H1 (cell line): ENCODE data around the gene ELFN2.

Experiments
- CHD7 ChIP-seq: fragments of 300-600 bp; sonication (generic); IDR thresholded peaks from 2 replicates; pipeline ENCODE4 v1.7.1; 2012; ENCODE audit warnings: low read length, moderate library complexity, mild to moderate bottlenecking, inconsistent platforms; ENCODE audit not compliant: insufficient replicate concordance
- CTCF ChIP-seq, 3 experiments: IDR thresholded peaks; 1 replicate in 2 of 3; 2 replicates in 1 of 3; pipeline versions ENCODE4 v1.5.1 to v1.6.1; 2011; ENCODE audit warnings: low read length in 3 of 3, mild to moderate bottlenecking in 3 of 3, inconsistent platforms in 2 of 3, low read depth in 1 of 3, moderate library complexity in 1 of 3; ENCODE audit not compliant: insufficient read depth in 1 of 3; ENCODE audit errors: control extremely low read depth in 1 of 3
- E2F6 ChIP-seq: IDR thresholded peaks from 2 replicates; pipeline ENCODE4 v1.6.1; 2012; ENCODE audit warnings: inconsistent platforms
- EZH2 ChIP-seq: fragments of 200-600 bp; sonication (generic); IDR thresholded peaks from 2 replicates; pipeline ENCODE4 v1.7.1; 2012; ENCODE audit warnings: low read depth, mild to moderate bottlenecking, moderate library complexity, low read length, inconsistent platforms; ENCODE audit not compliant: severe bottlenecking
- GABPA ChIP-seq: IDR thresholded peaks from 2 replicates; pipeline ENCODE4 v1.6.1; 2011; ENCODE audit warnings: mild to moderate bottlenecking, low read length, moderate library complexity, borderline replicate concordance; ENCODE audit not compliant: insufficient read depth
- HDAC2 ChIP-seq, 2 experiments: fragments of 300-600 bp in 1 of 2; sonication (generic) in 1 of 2; IDR thresholded peaks; 2 replicates each; pipeline ENCODE4 v1.6.1; 2011 to 2012; ENCODE audit warnings: low read depth in 2 of 2, low read length in 2 of 2, mild to moderate bottlenecking in 2 of 2, moderate library complexity in 2 of 2, borderline replicate concordance in 1 of 2, inconsistent platforms in 1 of 2
- JUND ChIP-seq: IDR thresholded peaks from 2 replicates; pipeline ENCODE4 v1.6.1; 2011; ENCODE audit warnings: mild to moderate bottlenecking, improper control_type of control experiment, low read length
- POLR2A ChIP-seq, 2 experiments: IDR thresholded peaks; 1 replicate in 1 of 2; 2 replicates in 1 of 2; pipeline ENCODE4 v1.6.1; 2011; ENCODE audit warnings: low read depth in 2 of 2, low read length in 2 of 2, mild to moderate bottlenecking in 2 of 2; ENCODE audit errors: control extremely low read depth in 1 of 2
- RFX5 ChIP-seq: IDR thresholded peaks from 2 replicates; pipeline ENCODE4 v1.6.1; 2011; ENCODE audit warnings: low read depth, low read length, improper control_type of control experiment, borderline replicate concordance
- SP1 ChIP-seq: IDR thresholded peaks from 2 replicates; pipeline ENCODE4 v1.6.1; 2011; ENCODE audit warnings: low read depth, low read length
- SP2 ChIP-seq: IDR thresholded peaks from 2 replicates; pipeline ENCODE4 v1.6.1; 2012; ENCODE audit warnings: mild to moderate bottlenecking, low read length, inconsistent platforms

- no peak for TF ChIP-seq EZH2
- TF ChIP-seq CTCF (IDR thresholded peaks at IDR 0.05; ENCODE audit: control extremely low read depth in 1 of 3, insufficient read depth in 1 of 3, low read depth in 1 of 3, low read length in 3 of 3) = no peak
- no peak for TF ChIP-seq POLR2A (IDR thresholded peaks at IDR 0.05; ENCODE audit: control extremely low read depth in 1 of 2, low read depth in 2 of 2, low read length in 2 of 2)
- TF ChIP-seq CHD7 = no peak
- no peak for TF ChIP-seq GABPA
- no peak for TF ChIP-seq SP1
- no peak for TF ChIP-seq E2F6
- no peak for TF ChIP-seq SP2
- no peak for TF ChIP-seq RFX5
- no peak for TF ChIP-seq JUND
- TF ChIP-seq HDAC2 (IDR thresholded peaks at IDR 0.05; ENCODE audit: borderline replicate concordance in 1 of 2, low read depth in 2 of 2, low read length in 2 of 2) = no peak
Observed at GRCh38 chr22:37431801-37432707, 4.8 kb upstream of the ELFN2 start.
